Dermis blood vessel endothelial cell (primary cell): Measurements from ENCODE around the gene ZCCHC7. TPM values are rescaled to one million over a fixed set of nuclear protein-coding genes. Genes with fewer than 3 reads are reported as not detected.
A peak's percentile ranks its signal among the peaks of the same experiment; 100 is the strongest.
"Not testable (repeated sequence)": the region's sequence is repeated elsewhere in the genome, so short reads cannot be mapped to it uniquely, and the experiment has no call there.

Source experiments
- DNase-seq: peaks from one replicate; pipeline ENCODE4 v3.0.0; 2010
- total RNA-seq: library from RNA; depleted of rRNA; stranded (reverse); fragments of >200 nt; gene quantifications from 2 replicates; pipeline ENCODE4 v1.2.3, GENCODE V29; 2014

The ZCCHC7 gene
- total RNA-seq, 1 donor from 2014 or later: 17.9 TPM

DNA sequence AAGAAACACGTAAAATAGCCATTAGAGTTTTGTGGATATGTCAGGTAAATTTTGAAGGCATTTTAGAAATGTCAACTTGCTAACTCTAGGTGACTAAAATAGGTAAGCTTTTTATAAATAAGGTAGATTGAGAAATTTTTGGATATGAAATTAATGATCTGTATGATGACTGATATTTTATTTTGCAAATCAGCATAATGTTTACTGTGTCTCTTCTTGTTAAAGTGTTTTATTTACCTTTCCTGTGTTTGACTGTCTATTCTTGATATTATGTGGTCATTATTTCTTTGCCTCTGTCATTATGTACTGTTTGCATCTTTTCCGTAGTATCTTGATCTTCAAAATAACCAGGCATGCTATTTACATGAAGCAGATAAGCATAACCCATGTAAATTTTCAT, 58.4 kb downstream of the ZCCHC7 start:
- no peak for DNase-seq

- DNase-seq: no peak
Measured at GRCh38 chr9:37179576-37179975, 59.2 kb downstream of the ZCCHC7 start.

DNA sequence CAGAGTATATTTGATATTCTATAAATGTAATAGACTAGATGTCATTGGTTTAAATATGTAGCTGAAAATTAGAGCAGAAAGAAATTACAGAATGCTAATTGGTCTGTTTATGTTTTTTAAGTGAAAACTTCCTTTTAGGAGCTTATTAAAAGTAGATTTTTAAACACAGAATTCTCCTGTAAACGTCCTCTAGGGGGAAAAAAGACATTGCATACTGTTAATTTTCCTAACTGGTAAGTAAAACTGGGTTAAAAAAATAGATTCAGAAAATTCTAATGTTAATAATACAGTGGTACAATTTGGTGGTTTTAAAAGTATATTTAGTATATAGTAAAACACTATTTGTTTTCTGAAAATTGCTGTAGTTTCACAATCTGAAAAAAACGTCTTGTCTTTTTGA, 59.8 kb downstream of the ZCCHC7 start:
- DNase-seq: no peak

- no peak for DNase-seq
Measured at GRCh38 chr9:37182718-37183117, 62.3 kb downstream of the ZCCHC7 start.

GRCh38 chr9:37184905-37185867, 64.8 kb downstream of the ZCCHC7 start:
- DNase-seq: no peak

DNA sequence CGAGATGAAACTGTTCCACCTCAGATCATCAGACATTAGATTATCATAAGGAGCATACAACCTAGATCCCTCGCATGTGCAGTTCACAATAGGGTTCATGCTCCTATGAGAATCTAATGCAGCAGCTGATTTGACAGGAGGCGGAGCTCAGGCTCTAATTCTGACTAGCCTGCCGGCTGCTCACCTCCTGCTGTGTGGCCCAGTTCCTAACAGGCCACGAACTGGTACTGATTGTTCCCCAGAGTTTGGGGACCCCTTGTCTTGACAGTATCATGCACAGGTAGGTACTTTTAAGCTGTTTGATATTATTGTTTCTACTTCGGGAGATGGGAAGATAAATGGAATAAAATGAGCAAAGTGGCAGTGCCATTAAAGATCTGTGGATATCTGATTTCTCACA, 66.9 kb downstream of the ZCCHC7 start:
- DNase-seq: no peak

DNA sequence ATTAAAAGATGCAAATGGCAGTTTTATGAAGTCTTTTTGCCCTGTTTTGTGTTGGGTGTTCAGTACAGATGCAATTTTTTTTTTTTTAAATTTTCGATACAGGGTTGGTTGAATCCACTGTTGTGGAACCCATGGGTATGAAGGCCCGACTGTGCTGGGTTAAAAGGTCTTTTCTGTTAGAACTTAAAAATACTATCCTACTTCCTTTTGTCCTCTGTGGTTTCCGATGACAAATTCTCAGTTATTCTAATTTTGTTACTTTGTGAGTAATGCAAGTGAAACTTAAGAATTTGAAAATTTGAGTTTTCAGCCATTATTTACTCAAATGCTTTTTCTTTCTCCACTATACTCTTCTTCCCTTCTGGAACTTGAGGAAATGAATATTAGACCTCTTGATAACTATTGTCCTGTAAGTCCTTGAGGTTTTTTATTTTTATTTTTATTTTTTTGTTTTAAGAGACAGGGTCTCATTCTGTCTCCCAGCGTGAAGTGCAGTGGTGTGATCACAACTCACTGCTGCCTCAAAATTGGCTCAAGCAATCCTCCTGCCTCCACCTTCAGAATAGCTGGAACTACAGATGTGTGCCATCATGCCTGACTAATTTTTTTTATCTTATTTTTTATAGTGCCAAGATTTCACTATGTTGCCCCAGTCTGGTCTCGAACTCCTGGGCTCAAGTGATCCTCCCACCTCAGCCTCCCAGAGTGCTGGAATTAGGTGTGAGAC, 67.5 kb downstream of the ZCCHC7 start:
- no peak for DNase-seq

DNA sequence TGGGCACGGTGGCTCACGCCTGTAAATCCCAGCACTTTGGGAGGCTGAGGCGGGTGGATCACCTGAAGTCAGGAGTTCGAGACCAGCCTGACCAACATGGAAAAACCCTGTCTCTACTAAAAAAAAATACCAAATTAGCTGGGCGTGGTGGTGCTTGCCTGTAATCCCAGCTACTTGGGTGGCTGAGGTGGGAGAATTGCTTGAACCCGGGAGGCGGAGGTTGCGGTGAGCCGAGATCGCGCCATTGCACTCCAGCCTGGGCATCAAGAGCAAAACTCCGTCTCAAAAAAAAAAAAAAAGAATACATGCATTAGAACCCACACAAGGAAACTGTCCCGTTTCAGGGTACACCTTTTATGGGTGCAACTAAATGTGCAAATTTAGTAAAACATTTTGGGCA, 70.4 kb downstream of the ZCCHC7 start:
- DNase-seq: not testable (repeated sequence)

GRCh38 chr9:37191403-37192089, 71.2 kb downstream of the ZCCHC7 start:
- peak; percentile 37 for DNase-seq

DNA sequence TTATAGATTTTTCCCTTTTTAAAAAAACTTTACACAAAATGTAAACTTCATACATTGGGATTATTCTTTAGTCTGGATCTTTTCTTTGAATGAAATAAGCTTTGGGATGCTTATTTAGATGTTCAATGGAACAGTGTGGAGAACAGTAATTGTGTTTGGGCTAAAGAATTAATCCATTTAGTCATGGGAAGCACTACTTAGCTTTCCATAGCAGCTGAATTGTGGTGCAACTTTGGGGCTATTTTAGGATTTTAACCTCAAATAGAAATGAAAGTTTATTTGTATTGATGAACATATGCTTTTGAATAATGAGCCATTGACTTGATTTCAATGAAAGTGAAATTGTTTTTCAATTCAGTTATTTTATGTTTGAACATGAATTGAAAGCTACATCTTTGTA, 72.4 kb downstream of the ZCCHC7 start:
- DNase-seq: no peak

DNA sequence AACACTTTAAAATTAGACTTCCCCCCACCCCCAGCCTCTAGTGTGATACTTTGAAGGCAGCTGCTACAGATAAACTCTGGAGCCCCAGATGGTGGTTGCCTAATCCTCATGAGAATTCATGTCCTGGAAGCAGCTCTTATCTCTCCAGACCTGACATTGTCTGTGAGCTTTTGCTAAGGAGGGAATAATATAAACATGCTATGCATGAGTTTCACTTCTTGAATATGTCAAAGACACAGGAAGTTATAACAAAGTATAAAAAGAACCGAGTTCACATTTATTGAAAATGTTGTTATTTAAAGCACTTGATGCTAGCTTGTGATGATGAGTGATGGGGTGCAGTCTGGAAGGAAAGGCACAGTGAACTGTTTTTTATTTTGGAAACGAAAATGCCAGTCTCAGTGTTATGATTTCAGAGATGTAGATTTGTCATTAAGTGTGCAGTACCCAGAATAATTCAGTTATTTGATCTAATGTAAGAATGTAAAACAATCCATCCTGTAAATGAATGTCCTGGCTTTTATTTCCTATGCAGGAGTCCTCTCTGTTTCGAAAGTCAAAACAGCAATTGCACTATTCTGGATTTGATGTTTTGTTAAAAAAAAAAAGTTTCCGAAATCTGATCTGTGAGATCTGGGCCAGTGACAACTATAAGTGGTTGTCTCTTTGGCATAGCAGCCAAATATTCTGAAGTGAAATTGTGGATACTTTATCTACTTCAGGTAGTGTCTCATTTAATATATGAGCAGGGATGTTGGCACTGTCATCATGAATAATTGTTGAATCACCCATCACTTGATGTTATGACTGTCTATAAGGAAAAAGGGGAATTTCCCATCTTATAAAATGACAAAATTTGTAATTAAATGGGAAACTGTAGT, 77.0 kb downstream of the ZCCHC7 start:
- peak; percentile 65 for DNase-seq

DNA sequence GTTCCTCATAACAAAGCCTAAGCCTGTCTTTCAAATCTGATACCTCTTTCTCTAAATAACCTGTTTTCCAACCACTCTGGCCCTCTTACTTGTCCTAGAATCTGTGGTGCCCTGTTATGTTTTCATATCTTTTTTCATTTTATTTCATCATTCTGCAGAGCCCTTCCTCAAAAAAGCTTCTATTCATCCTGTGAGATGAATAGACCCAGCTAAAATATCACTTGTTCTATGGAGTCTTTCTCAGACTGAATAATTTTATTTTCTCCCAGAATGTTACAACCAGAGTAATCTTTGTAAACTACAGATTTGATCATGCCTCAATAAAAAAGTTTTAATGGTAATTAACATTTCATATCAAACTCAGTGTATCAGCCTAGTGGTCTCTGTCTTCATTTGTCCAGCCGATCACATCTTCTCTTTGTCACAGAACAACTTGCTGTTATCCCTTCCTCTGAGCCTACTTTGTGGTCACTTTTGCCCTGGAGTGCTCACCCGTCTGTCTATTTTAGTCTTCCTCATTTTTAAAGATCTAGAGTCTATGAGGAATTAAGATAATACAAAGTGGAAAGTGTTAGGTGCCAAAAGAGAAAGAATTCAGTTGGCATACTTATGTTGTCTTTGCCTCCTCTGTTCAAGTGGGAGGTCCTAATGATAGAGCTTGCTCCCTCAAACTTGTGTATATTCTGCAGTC, 77.8 kb downstream of the ZCCHC7 start:
- no peak for DNase-seq

DNA sequence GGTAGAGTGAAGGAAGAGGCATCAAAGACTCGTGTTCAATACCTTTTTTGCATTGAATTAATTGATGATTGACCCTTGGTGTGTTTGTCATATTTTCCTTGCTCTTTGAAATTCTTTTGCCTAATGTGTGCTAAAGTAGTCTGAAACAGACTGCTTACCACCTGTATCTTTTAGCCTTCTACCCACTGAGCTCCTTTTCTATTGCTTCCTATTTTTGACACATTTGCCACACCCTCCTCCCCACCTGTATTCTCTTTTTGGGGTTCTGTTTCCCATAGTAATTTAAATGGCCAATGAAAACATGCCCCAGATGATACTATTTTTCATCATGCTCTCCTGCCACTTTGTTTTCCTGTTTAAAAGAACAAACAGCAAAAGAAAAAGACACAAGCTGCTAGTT, 78.5 kb downstream of the ZCCHC7 start:
- DNase-seq: no peak

GRCh38 chr9:37200433-37201005, 80.1 kb downstream of the ZCCHC7 start:
- peak; percentile 70 for DNase-seq

GRCh38 chr9:37201581-37201980, 81.2 kb downstream of the ZCCHC7 start:
- no peak for DNase-seq

DNA sequence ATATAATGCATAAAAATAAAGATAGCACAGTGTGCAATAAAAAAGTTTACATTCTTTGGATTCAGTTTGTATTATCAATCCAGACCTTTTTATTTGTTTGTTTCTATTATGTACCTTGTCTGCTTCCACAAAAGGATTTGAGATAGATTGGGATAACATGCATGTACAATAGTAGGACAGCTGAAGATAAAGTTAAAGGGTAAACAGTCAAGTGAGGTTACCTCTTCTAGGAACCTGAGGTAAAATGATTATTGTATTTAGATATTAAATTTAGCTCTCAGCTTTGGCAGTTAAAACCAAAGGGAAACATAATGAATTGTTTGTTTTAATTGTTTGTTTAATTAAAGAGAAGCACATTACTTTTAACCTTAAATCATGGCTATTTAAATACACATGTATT, 81.7 kb downstream of the ZCCHC7 start:
- DNase-seq: no peak

DNA sequence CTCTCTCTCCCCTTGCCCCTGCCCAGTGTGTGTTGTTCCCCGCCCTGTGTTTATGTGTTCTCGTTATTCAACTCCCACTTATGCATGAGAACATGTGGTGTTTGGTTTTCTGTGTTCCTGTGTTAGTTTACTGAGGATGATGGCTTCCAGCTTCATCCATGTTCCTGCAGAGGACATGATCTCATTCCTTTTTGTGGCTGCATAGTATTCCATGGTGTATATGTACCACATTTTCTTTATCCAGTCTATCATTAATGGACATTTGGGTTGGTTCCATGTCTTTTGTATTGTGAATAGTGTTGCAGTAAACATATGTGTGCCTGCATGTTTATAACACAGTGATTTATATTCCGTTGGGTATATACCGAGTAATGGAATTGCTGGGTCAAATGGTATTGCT, 83.1 kb downstream of the ZCCHC7 start:
- DNase-seq: not testable (repeated sequence)

GRCh38 chr9:37206121-37206620, 85.8 kb downstream of the ZCCHC7 start:
- DNase-seq: no peak

- peak; percentile 42 for DNase-seq
Measured at GRCh38 chr9:37209431-37210386, 89.3 kb downstream of the ZCCHC7 start.
